Measurements from ENCODE around the gene CCDC33.

CCDC33 gene

GRCh38 chr15:74258456-74259291 is 22.5 kb downstream of the CCDC33 start:
- no peak for DNase-seq (ENCODE audit: low read depth in 2 of 2, low spot score in 1 of 2)

- DNase-seq (ENCODE audit: low read depth in 2 of 2, low spot score in 1 of 2): no peak
Observed at GRCh38 chr15:74259292-74259648, 23.1 kb downstream of the CCDC33 start.

- DNase-seq (ENCODE audit: low read depth in 2 of 2, low spot score in 1 of 2): no peak
Observed at GRCh38 chr15:74259821-74260607, 23.9 kb downstream of the CCDC33 start.

- no peak for DNase-seq (ENCODE audit: low read depth in 2 of 2, low spot score in 1 of 2)
Observed at GRCh38 chr15:74261041-74261440, 24.9 kb downstream of the CCDC33 start.

- no peak for DNase-seq (ENCODE audit: low read depth in 2 of 2, low spot score in 1 of 2)
Observed at GRCh38 chr15:74261685-74262084, 25.6 kb downstream of the CCDC33 start.

- no peak for DNase-seq (ENCODE audit: low read depth in 2 of 2, low spot score in 1 of 2)
Observed at GRCh38 chr15:74262151-74262550, 26.0 kb downstream of the CCDC33 start.

GRCh38 chr15:74262625-74263024 is 26.5 kb downstream of the CCDC33 start:
- DNase-seq (ENCODE audit: low read depth in 2 of 2, low spot score in 1 of 2): no peak

GRCh38 chr15:74263466-74263865 is 27.3 kb downstream of the CCDC33 start:
- no peak for DNase-seq (ENCODE audit: low read depth in 2 of 2, low spot score in 1 of 2)

GRCh38 chr15:74264081-74264501 is 28.0 kb downstream of the CCDC33 start:
- DNase-seq (ENCODE audit: low read depth in 2 of 2, low spot score in 1 of 2): no peak

GRCh38 chr15:74265046-74265639 is 29.0 kb downstream of the CCDC33 start:
- DNase-seq (ENCODE audit: low read depth in 2 of 2, low spot score in 1 of 2): no peak

GRCh38 chr15:74268020-74268419 is 31.9 kb downstream of the CCDC33 start:
- no peak for DNase-seq (ENCODE audit: low read depth in 2 of 2, low spot score in 1 of 2)

GRCh38 chr15:74269362-74270035 is 33.4 kb downstream of the CCDC33 start:
- DNase-seq (ENCODE audit: low read depth in 2 of 2, low spot score in 1 of 2): no peak

GRCh38 chr15:74270155-74270554 is 34.0 kb downstream of the CCDC33 start:
- no peak for DNase-seq (ENCODE audit: low read depth in 2 of 2, low spot score in 1 of 2)

- DNase-seq (ENCODE audit: low read depth in 2 of 2, low spot score in 1 of 2): no peak
Observed at GRCh38 chr15:74270854-74271520, 34.9 kb downstream of the CCDC33 start.

- DNase-seq (ENCODE audit: low read depth in 2 of 2, low spot score in 1 of 2): no peak
Observed at GRCh38 chr15:74272812-74273211, 36.7 kb downstream of the CCDC33 start.

GRCh38 chr15:74274470-74275038 is 38.4 kb downstream of the CCDC33 start:
- DNase-seq (ENCODE audit: low read depth in 2 of 2, low spot score in 1 of 2): no peak

- DNase-seq (ENCODE audit: low read depth in 2 of 2, low spot score in 1 of 2): no peak
Observed at GRCh38 chr15:74275957-74276356, 39.8 kb downstream of the CCDC33 start.

- DNase-seq (ENCODE audit: low read depth in 2 of 2, low spot score in 1 of 2): no peak
Observed at GRCh38 chr15:74276560-74276959, 40.4 kb downstream of the CCDC33 start.

GRCh38 chr15:74277242-74277810 is 41.2 kb downstream of the CCDC33 start:
- DNase-seq (ENCODE audit: low read depth in 2 of 2, low spot score in 1 of 2): no peak

GRCh38 chr15:74278207-74278606 is 42.1 kb downstream of the CCDC33 start:
- no peak for DNase-seq (ENCODE audit: low read depth in 2 of 2, low spot score in 1 of 2)

All from stimulated activated CD8-positive, alpha-beta memory T cell treated with anti-CD3 and anti-CD28 coated beads, Interleukin-4, amount 100 ng/mL, for 4 hours (primary cell).